Measurements from ENCODE around the gene FGD5.

FGD5 gene

GRCh38 chr3:14980689-14981088 is 161.9 kb downstream of the FGD5 start:
- in situ Hi-C loops (cut with MboI; ENCODE audit: low sequenced_read_pairs, unreplicated experiment): no loop called here
- peak; percentile 31 for DNase-seq (ENCODE audit: low spot score)
- TF ChIP-seq, protein P1, sequence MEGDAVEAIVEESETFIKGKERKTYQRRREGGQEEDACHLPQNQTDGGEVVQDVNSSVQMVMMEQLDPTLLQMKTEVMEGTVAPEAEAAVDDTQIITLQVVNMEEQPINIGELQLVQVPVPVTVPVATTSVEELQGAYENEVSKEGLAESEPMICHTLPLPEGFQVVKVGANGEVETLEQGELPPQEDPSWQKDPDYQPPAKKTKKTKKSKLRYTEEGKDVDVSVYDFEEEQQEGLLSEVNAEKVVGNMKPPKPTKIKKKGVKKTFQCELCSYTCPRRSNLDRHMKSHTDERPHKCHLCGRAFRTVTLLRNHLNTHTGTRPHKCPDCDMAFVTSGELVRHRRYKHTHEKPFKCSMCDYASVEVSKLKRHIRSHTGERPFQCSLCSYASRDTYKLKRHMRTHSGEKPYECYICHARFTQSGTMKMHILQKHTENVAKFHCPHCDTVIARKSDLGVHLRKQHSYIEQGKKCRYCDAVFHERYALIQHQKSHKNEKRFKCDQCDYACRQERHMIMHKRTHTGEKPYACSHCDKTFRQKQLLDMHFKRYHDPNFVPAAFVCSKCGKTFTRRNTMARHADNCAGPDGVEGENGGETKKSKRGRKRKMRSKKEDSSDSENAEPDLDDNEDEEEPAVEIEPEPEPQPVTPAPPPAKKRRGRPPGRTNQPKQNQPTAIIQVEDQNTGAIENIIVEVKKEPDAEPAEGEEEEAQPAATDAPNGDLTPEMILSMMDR (IDR thresholded peaks at IDR 0.05; ENCODE audit: borderline replicate concordance, control extremely low read depth, extremely low read depth, insufficient read depth, missing control alignments): no peak
